Keratinocyte (primary cell): ENCODE data around the gene SH3PXD2A. TPM values are rescaled to one million over a fixed set of nuclear protein-coding genes. Genes with fewer than 3 reads are reported as not detected.

Source experiments
- DNase-seq: peaks from one replicate; pipeline ENCODE4 v3.0.0-alpha.2; 2011; ENCODE audit warnings: low read depth, missing footprints, low spot score
- FAIRE-seq: peaks from 2 replicates; lab custom pipeline; 2011; peaks lifted over from hg19 to GRCh38; lab: Jason Lieb, UNC
- H2AFZ ChIP-seq: 2 replicates; pipeline ENCODE4 v1.6.0; 2012; ENCODE audit warnings: low read length, control low read depth, inconsistent platforms; ENCODE audit not compliant: control insufficient read depth
- H3K27ac ChIP-seq: 2 replicates; pipeline ENCODE4 v1.5.1; 2011; ENCODE audit warnings: low read length; ENCODE audit not compliant: control insufficient read depth, insufficient read depth
- H3K27me3 ChIP-seq: 3 replicates; pipeline ENCODE4 v1.6.0; 2011; ENCODE audit warnings: low read length; ENCODE audit not compliant: control insufficient read depth, insufficient read depth; ENCODE audit errors: extremely low read depth
- H3K36me3 ChIP-seq, 2 experiments: 2 replicates in 1 of 2; 3 replicates in 1 of 2; pipeline ENCODE4 v1.5.1; 2011; ENCODE audit warnings: low read length in 2 of 2, mild to moderate bottlenecking in 1 of 2; ENCODE audit not compliant: control insufficient read depth in 2 of 2, insufficient read depth in 2 of 2; ENCODE audit errors: extremely low read depth in 1 of 2
- H3K4me1 ChIP-seq: 3 replicates; pipeline ENCODE4 v1.5.1; 2011; ENCODE audit warnings: low read length; ENCODE audit not compliant: control insufficient read depth, insufficient read depth; ENCODE audit errors: extremely low read depth
- H3K4me2 ChIP-seq: 3 replicates; pipeline ENCODE4 v1.6.0; 2011; ENCODE audit warnings: low read depth, low read length; ENCODE audit not compliant: control insufficient read depth, insufficient read depth; ENCODE audit errors: extremely low read depth
- H3K4me3 ChIP-seq, 3 experiments: fragments of 200-600 bp in 1 of 3; sonication (generic) in 1 of 3; 2 replicates in 2 of 3; 3 replicates in 1 of 3; pipeline ENCODE4 v1.5.1; 2011 to 2016; ENCODE audit warnings: low read length in 3 of 3, mild to moderate bottlenecking in 3 of 3, control low read depth in 2 of 3, inconsistent platforms in 1 of 3, low read depth in 1 of 3, mixed read lengths in 1 of 3, mixed run types in 1 of 3, moderate library complexity in 1 of 3; ENCODE audit not compliant: control insufficient read depth in 2 of 3, insufficient read depth in 2 of 3; ENCODE audit errors: extremely low read depth in 1 of 3
- H3K79me2 ChIP-seq: 2 replicates; pipeline ENCODE4 v1.6.0; 2012; ENCODE audit warnings: low read length; ENCODE audit not compliant: control insufficient read depth, insufficient read depth
- H3K9ac ChIP-seq: 3 replicates; pipeline ENCODE4 v1.6.0; 2011; ENCODE audit warnings: low read length; ENCODE audit not compliant: control insufficient read depth, insufficient read depth; ENCODE audit errors: extremely low read depth
- H3K9me1 ChIP-seq: 3 replicates; pipeline ENCODE4 v1.6.0; 2011; ENCODE audit warnings: low read length; ENCODE audit not compliant: control insufficient read depth, insufficient read depth; ENCODE audit errors: extremely low read depth
- H3K9me3 ChIP-seq: 2 replicates; pipeline ENCODE4 v1.5.1; 2012; ENCODE audit warnings: low read depth, low read length; ENCODE audit not compliant: control insufficient read depth
- H4K20me1 ChIP-seq: 3 replicates; pipeline ENCODE4 v1.6.0; 2011; ENCODE audit warnings: low read length; ENCODE audit not compliant: control insufficient read depth, insufficient read depth; ENCODE audit errors: extremely low read depth
- EZH2 ChIP-seq: IDR thresholded peaks from one replicate; pipeline ENCODE4 v1.6.1; 2012; ENCODE audit warnings: inconsistent platforms, mild to moderate bottlenecking, low read length, moderate library complexity
- dilution Hi-C: fragments of 300-500 bp; cut with MboI; formaldehyde crosslinking; loops from one replicate; pipeline ENCODE4 v1.7.0; 2020; ENCODE audit warnings: low sequenced_read_pairs; ENCODE audit not compliant: extremely low pct_ligation_motif_present
- polyA plus RNA-seq, 5 experiments: library from polyadenylated mRNA; depleted of rRNA in 3 of 5; stranded (reverse) in 3 of 5; stranded (forward) in 1 of 5; unstranded in 1 of 5; fragments of >200 nt; gene quantifications; 1 replicate in 1 of 5; 2 replicates in 3 of 5; 3 replicates in 1 of 5; pipeline versions ENCODE4 v1.2.1 to v1.2.3, GENCODE V29; 2011 to 2012; ENCODE audit warnings: missing spikeins in 2 of 5, low read depth in 1 of 5, low replicate concordance in 1 of 5
- TF ChIP-seq, protein P1 (sequence below), 3 experiments: IDR thresholded peaks in 1 of 3; conservative IDR thresholded peaks in 1 of 3; optimal IDR thresholded peaks in 1 of 3; 2 replicates in 2 of 3; 3 replicates in 1 of 3; pipeline versions ENCODE3 to v1.5.1; 2011; ENCODE audit warnings: low read length in 3 of 3, mild to moderate bottlenecking in 3 of 3, moderate library complexity in 2 of 3, control low read depth in 1 of 3, inconsistent platforms in 1 of 3; ENCODE audit not compliant: insufficient read depth in 2 of 3; ENCODE audit errors: extremely low read depth in 1 of 3

SH3PXD2A gene
- polyA plus RNA-seq, 1 donor (not counting 4 experiments of a cell fraction or from before 2014, with no cell fraction given) = 33.9 TPM

DNA sequence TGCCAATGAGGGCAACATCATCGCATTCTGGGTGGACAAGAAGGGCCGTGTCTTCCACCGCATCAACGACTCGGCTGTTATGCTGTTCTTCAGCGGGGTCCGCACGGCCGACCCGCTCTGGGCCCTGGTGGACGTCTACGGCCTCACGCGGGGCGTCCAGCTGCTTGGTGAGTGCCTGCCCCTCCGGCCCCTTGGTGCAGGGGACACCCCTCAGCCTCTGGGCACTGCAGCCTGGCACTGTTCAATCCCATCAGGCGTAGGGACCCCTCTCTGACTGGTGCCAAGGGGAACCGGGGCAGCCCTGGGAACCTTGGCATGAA lies 283.8 kb downstream of the SH3PXD2A start:
- peaks cover 26% of the 10 kb centered on the region for H3K27me3 ChIP-seq
- no peak overlapping the region for H3K4me3 ChIP-seq
- DNase-seq = no peak
- no peak for FAIRE-seq
- no peaks in the 10 kb centered on the region for H3K79me2 ChIP-seq
- dilution Hi-C loops = no loop called here
- no peak overlapping the region for H3K27ac ChIP-seq
- no peak overlapping the region for H3K9ac ChIP-seq
- no peaks in the 10 kb centered on the region for H3K9me3 ChIP-seq
- H3K36me3 ChIP-seq = no peaks in the 10 kb centered on the region
- no peaks in the 10 kb centered on the region for H3K9me1 ChIP-seq
- TF ChIP-seq EZH2 = no peak
- TF ChIP-seq, protein P1, sequence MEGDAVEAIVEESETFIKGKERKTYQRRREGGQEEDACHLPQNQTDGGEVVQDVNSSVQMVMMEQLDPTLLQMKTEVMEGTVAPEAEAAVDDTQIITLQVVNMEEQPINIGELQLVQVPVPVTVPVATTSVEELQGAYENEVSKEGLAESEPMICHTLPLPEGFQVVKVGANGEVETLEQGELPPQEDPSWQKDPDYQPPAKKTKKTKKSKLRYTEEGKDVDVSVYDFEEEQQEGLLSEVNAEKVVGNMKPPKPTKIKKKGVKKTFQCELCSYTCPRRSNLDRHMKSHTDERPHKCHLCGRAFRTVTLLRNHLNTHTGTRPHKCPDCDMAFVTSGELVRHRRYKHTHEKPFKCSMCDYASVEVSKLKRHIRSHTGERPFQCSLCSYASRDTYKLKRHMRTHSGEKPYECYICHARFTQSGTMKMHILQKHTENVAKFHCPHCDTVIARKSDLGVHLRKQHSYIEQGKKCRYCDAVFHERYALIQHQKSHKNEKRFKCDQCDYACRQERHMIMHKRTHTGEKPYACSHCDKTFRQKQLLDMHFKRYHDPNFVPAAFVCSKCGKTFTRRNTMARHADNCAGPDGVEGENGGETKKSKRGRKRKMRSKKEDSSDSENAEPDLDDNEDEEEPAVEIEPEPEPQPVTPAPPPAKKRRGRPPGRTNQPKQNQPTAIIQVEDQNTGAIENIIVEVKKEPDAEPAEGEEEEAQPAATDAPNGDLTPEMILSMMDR (optimal IDR thresholded peaks at IDR 0.05 in 1 of 3, IDR thresholded peaks at IDR 0.05 in 1 of 3, conservative IDR thresholded peaks at IDR 0.05 in 1 of 3; ENCODE audit: extremely low read depth in 1 of 3, insufficient read depth in 2 of 3, low read length in 3 of 3) = no peak
- no peak overlapping the region for H2AFZ ChIP-seq
- H3K4me2 ChIP-seq = no peak overlapping the region
- peaks cover 2% of the 10 kb centered on the region for H4K20me1 ChIP-seq
- peaks cover 4% of the 10 kb centered on the region for H3K4me1 ChIP-seq

DNA sequence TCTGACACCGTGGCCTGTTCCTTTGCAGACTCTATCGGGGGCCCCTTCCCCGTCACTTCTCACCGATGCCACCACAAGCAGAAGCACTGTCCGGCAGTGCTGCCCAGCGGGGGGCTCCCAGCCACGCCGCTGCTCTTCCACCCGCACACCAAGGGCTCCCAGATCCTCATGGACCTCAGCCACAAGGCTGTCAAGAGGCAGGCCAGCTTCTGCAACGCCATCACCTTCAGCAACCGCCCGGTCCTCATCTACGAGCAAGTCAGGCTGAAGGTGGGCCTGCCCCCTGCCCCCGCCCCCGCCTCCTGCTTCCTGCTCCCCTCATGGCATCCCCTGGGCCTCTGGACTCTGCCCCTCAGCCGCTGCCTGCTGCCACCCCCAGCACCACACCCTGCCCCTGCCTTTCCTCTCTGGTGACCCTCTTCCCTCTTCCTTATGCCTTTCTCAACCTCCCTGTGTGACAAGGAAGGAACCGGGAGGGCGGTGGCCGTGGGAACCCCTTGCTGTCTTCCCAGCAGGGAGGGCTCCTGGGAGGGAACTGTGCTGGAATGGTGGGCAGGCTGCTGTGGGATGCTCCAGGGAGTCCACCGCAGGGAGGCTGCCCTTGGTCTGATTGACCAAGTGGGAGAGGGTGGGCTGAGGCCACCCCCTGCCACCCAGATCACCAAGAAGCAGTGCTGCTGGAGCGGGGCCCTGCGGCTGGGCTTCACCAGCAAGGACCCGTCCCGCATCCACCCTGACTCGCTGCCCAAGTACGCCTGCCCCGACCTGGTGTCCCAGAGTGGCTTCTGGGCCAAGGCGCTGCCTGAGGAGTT lies 284.3 kb downstream of the SH3PXD2A start:
- DNase-seq (no peak), FAIRE-seq (no peak)
- no peak overlapping the region for H3K4me2 ChIP-seq
- H3K27me3 ChIP-seq = peaks cover 23% of the 10 kb centered on the region
- H3K4me1 ChIP-seq = peaks cover 10% of the 10 kb centered on the region
- no peaks in the 10 kb centered on the region for H3K79me2 ChIP-seq
- H3K9me1 ChIP-seq = no peaks in the 10 kb centered on the region
- H2AFZ ChIP-seq = no peak overlapping the region
- H3K9ac ChIP-seq = no peak overlapping the region
- dilution Hi-C loops = no loop called here
- no peak for TF ChIP-seq EZH2
- TF ChIP-seq, protein P1 (optimal IDR thresholded peaks at IDR 0.05 in 1 of 3, IDR thresholded peaks at IDR 0.05 in 1 of 3, conservative IDR thresholded peaks at IDR 0.05 in 1 of 3; ENCODE audit: extremely low read depth in 1 of 3, insufficient read depth in 2 of 3, low read length in 3 of 3) = no peak
- H4K20me1 ChIP-seq = peaks cover 2% of the 10 kb centered on the region
- H3K36me3 ChIP-seq = no peaks in the 10 kb centered on the region
- no peaks in the 10 kb centered on the region for H3K9me3 ChIP-seq
- no peak overlapping the region for H3K4me3 ChIP-seq
- H3K27ac ChIP-seq = no peak overlapping the region
